Non-pigmented ciliary epithelial cell (primary cell): ENCODE data around the gene KCNK5.

Experiments used
- DNase-seq: peaks from one replicate; pipeline ENCODE4 v3.0.0-alpha.2; 2010; ENCODE audit warnings: low read depth

KCNK5 gene

GRCh38 chr6:39197922-39198500, 31.3 kb downstream of the KCNK5 start:
- no peak for DNase-seq

DNA sequence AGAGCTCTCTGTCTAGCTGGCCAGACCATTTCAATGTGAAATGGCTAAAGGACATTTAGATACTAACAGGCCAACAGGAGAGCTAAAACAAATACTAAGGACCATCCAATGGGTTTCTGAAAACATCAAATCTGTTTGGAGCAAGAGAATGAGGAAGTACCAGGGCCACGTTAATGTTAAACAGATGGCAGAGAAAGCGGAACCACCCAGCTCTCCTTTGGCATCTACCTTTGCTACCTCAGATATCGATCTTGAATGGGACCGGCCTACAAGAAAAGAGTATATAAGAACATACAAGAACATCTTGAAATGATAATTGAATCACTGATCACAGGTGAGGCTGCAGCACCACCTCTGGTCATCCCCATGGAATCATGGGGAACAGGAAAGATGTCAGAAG, 31.8 kb downstream of the KCNK5 start:
- DNase-seq: no peak

GRCh38 chr6:39196673-39197091, 32.6 kb downstream of the KCNK5 start:
- DNase-seq: no peak

DNA sequence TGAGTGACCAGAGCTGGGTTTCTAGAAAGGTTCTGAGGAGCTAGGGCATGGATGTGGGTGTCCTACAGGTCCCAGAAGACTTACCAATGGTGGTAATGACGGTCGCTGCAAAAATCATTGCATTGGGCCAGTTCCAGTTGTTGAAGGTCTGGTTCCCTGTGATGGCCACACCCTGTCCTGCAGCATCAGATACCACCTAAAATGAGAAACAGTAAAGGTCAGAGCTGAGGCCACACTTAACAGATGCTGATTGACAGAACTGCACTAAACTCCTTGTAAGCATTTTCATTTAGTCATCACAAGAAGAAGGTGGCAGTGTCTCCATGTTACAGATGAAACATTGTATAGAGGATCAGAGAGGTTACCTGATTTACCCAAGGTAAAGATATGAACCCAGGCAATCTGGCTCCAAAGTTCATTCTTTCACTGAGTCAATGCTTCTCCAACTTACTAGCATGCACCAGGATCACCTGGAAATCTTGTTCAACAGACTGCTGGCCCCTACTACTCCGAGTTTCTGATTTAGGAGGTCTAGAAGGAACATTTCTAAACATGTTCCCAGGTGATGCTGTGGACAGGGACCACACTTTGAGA, 33.4 kb downstream of the KCNK5 start:
- no peak for DNase-seq

DNA sequence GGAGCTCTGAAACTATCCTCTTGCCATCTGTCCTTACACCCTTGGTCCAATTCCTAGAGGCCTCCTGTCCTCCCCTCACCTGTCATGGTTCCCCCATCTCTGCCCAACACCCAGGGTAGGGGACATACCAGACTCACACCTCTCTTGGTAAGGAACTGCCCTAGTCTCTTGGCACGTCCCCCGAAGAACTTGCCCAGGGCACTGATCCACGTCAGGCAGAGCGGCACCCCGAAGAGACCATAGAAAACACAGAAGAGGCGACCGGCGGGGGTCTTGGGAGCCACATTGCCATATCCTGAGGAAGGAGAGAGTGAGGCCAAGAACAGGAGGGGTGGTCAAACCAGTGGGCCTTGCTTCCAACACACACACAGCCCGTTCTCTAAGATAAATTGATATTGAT, 34.8 kb downstream of the KCNK5 start:
- no peak for DNase-seq

DNA sequence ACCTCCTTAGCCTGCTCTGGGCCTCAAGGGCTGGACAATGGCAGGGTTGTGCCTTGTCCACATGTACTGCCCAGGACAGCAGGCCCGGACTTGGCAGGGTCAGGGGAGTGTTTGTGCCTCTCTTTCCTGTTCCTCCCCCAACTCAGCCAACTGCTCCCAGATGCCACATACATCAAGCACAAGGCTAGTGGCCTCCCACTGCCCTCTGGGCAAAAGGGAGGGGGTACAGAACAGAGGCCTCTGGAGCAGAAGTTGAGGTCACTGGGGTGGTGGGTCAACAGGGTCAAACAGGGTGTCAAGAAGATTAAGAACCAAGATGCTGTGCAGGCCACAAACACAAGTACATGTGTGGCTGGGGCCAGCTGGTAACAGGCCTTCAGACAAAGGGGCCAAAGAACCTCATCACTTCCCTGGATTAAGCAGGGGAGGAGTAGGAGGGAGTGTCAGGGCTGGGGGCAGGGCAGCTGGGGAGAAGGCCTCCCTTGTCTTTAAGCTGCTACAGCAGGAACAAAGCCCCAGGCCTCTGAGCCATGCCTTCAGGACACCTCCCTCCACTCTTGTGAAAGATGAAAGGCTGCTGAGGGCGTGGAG, 36.0 kb downstream of the KCNK5 start:
- no peak for DNase-seq

DNA sequence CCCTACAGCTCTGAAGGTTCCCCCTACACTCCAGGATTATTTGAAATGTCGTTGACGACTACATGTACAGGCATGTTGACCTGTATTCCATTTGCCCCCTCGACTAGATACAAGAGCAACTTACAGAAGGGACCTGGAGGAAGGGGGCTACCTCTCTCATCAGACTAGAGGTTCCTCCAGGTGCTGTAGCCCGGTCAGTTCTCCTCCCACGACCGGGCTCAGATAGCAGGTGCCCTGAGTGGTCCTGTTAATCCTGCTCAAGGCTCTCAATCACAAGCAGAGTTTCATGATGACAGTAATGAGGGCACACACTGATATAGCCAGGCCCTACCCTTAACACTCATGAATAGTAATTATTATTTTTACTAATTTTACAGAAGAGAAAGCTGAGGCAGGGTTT, 36.5 kb downstream of the KCNK5 start:
- DNase-seq: no peak

DNA sequence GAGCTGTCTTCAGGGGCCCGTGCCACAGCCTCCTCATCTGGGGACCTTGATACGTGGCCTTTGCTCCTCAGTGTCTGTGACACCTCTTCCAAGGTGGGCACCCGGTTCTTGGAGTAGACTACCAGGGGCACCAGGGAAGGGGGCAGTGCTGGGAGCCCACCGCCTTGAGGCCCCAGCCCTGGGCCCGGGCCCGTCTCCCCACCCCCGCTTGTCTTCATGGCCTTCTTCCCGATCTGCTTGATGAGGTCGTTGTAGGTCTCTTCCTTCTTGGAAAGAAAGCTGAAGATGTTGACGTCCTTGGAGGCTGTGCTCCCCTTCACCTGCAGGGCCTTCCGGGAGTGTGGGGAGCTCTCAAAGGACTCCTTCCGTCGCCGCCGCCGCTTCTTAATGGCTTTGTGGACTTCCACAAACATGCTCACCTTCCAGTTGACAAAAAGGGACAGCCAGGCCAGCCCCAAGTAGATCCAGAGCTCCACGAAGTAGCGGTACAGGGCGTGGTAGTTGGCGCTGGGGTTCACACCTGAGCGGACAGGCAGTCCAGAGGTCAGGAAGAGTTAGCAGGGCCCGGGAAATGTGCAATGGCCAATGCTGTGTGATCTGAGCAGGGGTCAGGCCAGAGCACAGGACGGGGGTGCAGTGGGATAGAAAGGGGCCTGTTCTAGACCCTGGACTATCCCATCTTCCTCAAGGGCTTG, 37.9 kb downstream of the KCNK5 start:
- DNase-seq: no peak

GRCh38 chr6:39190545-39191235, 38.6 kb downstream of the KCNK5 start:
- no peak for DNase-seq

- DNase-seq: no peak
Observed at GRCh38 chr6:39189915-39190544, 39.2 kb downstream of the KCNK5 start.

GRCh38 chr6:39189131-39189530, 40.1 kb downstream of the KCNK5 start:
- no peak for DNase-seq

DNA sequence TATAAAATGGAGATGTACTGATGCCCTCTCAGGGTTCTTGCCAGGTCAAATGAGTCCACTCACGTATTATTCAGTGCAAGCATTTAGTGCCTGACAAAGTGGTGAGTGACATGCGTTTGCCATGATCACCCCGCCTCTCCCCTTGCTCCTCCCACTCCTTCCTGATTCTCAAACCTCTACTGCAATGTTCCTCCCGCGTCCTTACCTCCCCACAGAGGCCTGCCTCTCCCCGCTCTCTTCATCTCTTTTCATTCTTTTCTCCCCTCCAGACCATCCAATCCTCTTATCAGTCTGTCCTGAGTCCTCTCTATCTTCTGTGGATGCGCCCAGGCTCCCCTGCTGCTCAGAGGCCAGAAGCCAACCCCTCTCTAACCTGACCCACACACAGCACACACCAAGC, 40.7 kb downstream of the KCNK5 start:
- no peak for DNase-seq

GRCh38 chr6:39188098-39188450, 41.2 kb downstream of the KCNK5 start:
- no peak for DNase-seq

DNA sequence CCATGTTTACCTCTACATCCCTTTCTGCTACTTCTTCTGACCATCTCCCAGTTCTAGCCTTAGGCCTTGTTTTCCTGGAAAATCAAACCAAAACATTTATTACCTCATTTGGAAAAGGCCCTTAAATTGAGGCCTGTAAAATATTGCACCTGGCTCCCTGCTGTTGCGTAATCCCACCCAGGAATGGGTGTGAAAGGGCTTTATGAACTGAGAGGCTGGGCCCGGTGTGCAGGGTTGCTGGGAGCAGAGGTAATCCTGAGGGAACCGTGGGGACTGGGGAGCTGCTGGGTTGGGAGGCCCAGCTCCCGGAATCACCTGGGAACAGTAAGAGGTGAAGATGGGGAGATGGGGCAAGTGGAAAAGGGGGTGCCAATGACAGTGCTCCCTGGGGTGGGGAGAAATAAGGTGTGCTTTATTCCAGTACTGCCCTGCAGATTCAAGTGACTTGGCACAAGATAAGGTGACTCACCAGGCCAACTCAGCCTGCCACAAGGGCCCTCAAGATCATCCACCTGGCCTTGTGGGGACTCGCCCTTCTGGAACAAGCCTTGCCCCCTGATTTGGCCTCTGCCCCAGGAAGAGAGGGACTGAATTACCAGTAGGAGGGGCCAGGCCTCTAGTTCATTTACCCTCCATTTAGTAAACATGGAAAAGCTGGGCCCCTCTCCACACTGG, 44.2 kb downstream of the KCNK5 start:
- no peak for DNase-seq

- DNase-seq: no peak
Observed at GRCh38 chr6:39182604-39183003, 46.7 kb downstream of the KCNK5 start.

DNA sequence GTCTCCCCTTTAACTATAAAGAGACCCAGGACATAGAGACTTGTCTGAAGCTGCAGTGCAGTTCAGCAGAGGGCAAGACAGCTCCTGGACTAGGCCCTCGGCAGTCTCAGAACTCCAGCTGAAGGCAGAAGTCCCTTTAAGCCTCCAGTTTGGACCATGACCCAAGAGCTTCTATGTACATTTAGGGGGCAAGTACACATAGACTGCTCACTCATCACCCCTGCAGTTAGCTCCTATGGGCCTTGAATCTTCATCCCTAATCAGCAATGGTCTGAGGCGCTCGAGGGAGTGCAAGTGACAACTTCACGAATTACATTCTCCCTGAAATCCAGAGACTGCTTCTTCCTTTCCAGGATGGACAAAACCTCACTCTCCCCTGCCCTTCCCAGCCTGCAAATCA, 47.4 kb downstream of the KCNK5 start:
- DNase-seq: no peak

GRCh38 chr6:39181333-39181732, 47.9 kb downstream of the KCNK5 start:
- no peak for DNase-seq

- DNase-seq: no peak
Observed at GRCh38 chr6:39178804-39179203, 50.5 kb downstream of the KCNK5 start.

DNA sequence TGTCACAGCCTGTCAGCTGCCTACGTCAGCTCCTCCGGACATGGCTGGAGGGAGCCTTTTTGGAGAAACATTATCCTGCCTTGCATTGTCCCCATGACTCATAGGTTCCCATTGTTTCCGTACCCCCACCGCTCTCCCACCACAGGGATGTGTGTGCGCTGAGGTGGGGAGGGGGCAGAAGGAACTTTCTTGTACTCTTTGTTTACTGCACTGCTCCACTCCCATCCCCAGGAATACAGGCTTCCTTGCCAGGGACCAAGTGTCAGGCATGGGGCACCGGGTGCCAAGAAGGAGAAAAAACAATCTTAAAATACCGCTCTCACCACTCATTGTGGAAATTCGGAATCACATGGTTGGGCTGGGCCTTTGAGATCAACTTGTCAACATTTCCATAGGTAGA, 51.0 kb downstream of the KCNK5 start:
- DNase-seq: no peak

GRCh38 chr6:39177130-39177529, 52.1 kb downstream of the KCNK5 start:
- no peak for DNase-seq

DNA sequence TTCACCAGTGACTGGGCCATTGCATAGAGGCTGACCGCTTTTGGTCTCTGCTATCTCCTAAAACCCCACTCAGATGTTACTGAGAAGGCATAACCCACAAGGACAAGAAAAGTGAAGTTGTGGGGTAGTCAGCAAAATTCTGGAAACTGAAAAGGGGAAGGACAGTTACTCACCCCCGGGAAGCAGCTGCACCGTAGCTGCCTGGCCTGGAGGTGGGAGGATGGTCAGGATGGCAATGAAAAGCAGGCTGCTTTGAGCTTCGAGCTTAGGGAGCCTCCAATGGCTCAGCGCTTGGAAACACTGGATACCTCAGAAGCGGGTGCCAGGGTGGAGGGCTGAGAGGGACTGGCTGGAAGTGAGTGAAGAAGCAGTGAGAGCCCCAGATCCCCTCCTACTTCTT, 56.0 kb downstream of the KCNK5 start:
- DNase-seq: no peak

DNA sequence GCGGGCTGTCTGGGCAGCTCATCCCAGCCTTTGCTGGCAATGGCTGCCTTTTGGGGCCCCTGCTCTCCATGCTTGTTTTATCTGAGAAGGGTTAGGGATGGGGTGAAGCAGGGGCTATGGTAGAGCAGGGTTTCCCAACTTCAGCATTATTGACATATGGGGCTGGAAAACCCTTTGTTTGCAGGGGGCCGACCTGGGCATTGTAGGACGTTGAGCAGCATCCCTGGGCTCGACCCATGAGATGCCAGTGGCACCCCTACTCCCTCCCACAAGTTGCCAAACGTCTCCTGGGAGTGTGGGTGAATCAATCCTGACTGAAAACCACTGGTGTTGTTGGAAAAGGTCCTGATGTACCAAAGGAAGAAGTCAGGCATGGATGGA, 56.9 kb downstream of the KCNK5 start:
- DNase-seq: no peak
